Astrocyte (in vitro differentiated cells and primary cell): ENCODE results near the gene PSME4.

ENCODE experiments used
- CTCF ChIP-seq: IDR thresholded peaks from 2 replicates; pipeline ENCODE4 v1.5.1; 2011; ENCODE audit warnings: low read depth, mild to moderate bottlenecking, inconsistent platforms, low read length, moderate library complexity; ENCODE audit not compliant: insufficient read depth
- EZH2 ChIP-seq: IDR thresholded peaks from 2 replicates; pipeline ENCODE4 v1.6.1; 2012; ENCODE audit warnings: mild to moderate bottlenecking, low read length, inconsistent platforms; ENCODE audit not compliant: insufficient read depth

GRCh38 chr2:53874401-53874950 is 96.3 kb downstream of the PSME4 start:
- no peak for TF ChIP-seq CTCF
- no peak for TF ChIP-seq EZH2
